ENCODE data around the gene ZDHHC16. TPM values are rescaled to one million over a fixed set of nuclear protein-coding genes. Genes with fewer than 3 reads are reported as not detected.

The ZDHHC16 gene
- total and polyA plus RNA-seq, 2 donors (not counting 1 experiment from before 2014, with no cell fraction given): 24.1 to 41.5 TPM

GRCh38 chr10:97485647-97486281 lies 39.8 kb downstream of the ZDHHC16 start:
- no peak overlapping the region for H3K4me3 Mint-ChIP-seq
- no peak overlapping the region for H2AFZ ChIP-seq (ENCODE audit: insufficient read depth, low read depth, low read length, poor library complexity, severe bottlenecking)
- peaks cover 12 to 23% of the 10 kb centered on the region in 2 experiments for H3K36me3 ChIP-seq (replicated peaks in 1 of 2; ENCODE audit: control extremely low read depth in 1 of 2, control insufficient read depth in 1 of 2, extremely low read depth in 1 of 2, insufficient read depth in 2 of 2, low read length in 1 of 2)
- 100% methylated on average over 1 of the region's 4 CpGs for WGBS (ENCODE audit: insufficient coverage)
- H3K9me3 ChIP-seq (ENCODE audit: control extremely low read depth in 1 of 3, control insufficient read depth in 2 of 3, insufficient read depth in 1 of 3, low read length in 2 of 3): no peaks in the 10 kb centered on the region
- ChIA-PET CTCF (no interaction called here), POLR2A (no interaction called here)
- peaks cover 52% of the 10 kb centered on the region for H4K20me1 ChIP-seq (ENCODE audit: control insufficient read depth, insufficient read depth, low read length, poor library complexity, severe bottlenecking)
- peaks cover 0 to 2% of the 10 kb centered on the region in 2 donors for H3K4me1 ChIP-seq (ENCODE audit: control insufficient read depth in 2 of 2, insufficient read depth in 2 of 2, low read length in 2 of 2)
- ATAC-seq (ENCODE audit: low read depth): no peak
- DNase-seq: no peak
- intact Hi-C loops (cut with micrococcal nuclease): no loop called here
- H3K27ac Mint-ChIP-seq: no peak overlapping the region
- no peaks in the 10 kb centered on the region for H3K27me3 Mint-ChIP-seq
- H3K4me1 Mint-ChIP-seq: peaks cover 14% of the 10 kb centered on the region
- H3K79me2 ChIP-seq (ENCODE audit: control insufficient read depth, insufficient read depth, low read length): peaks cover 62% of the 10 kb centered on the region
- no peak overlapping the region for H3K9ac ChIP-seq (ENCODE audit: low read length)
- H3K27me3 ChIP-seq (replicated peaks in 1 of 4; ENCODE audit: control extremely low read depth in 1 of 4, control insufficient read depth in 3 of 4, insufficient read depth in 4 of 4, low read length in 3 of 4): no peaks in the 10 kb centered on the region
- H3K9me3 Mint-ChIP-seq (ENCODE audit: insufficient read depth): no peaks in the 10 kb centered on the region
- H3K4me2 ChIP-seq (replicated peaks; ENCODE audit: low read depth, low read length, poor library complexity, severe bottlenecking): no peak overlapping the region
- no peak overlapping the region for H3K4me3 ChIP-seq (ENCODE audit: control extremely low read depth in 1 of 5, extremely low read depth in 1 of 5, insufficient read depth in 1 of 5, low read depth in 2 of 5, low read length in 4 of 5)
- no peak for TF ChIP-seq CTCF (IDR thresholded peaks at IDR 0.05)
- no peak for TF ChIP-seq EZH2 (IDR thresholded peaks at IDR 0.05; ENCODE audit: borderline replicate concordance, insufficient read depth, low read depth, low read length, poor library complexity, severe bottlenecking)
- no peak overlapping the region for H3K27ac ChIP-seq (ENCODE audit: low read length in 2 of 2)

GRCh38 chr10:97490592-97490991 lies 44.6 kb downstream of the ZDHHC16 start:
- no peak overlapping the region for H2AFZ ChIP-seq (ENCODE audit: insufficient read depth, low read depth, low read length, poor library complexity, severe bottlenecking)
- H3K9me3 Mint-ChIP-seq (ENCODE audit: insufficient read depth): no peaks in the 10 kb centered on the region
- H3K36me3 ChIP-seq (replicated peaks in 1 of 2; ENCODE audit: control extremely low read depth in 1 of 2, control insufficient read depth in 1 of 2, extremely low read depth in 1 of 2, insufficient read depth in 2 of 2, low read length in 1 of 2): peaks cover 0 to 11% of the 10 kb centered on the region in 2 experiments
- 82% methylated on average over 2 of the region's 2 CpGs for WGBS (ENCODE audit: insufficient coverage)
- H3K27ac ChIP-seq (ENCODE audit: low read length in 2 of 2): no peak overlapping the region
- ChIA-PET POLR2A (interaction anchor here (0.6 kb wide), 1 partner anchor 103 kb away, joined by 6 read pairs; no protein-coding TSS in a partner anchor), CTCF (interaction anchor here (1.5 kb wide), 1 partner anchor 26 kb away, joined by 6 read pairs; no protein-coding TSS in a partner anchor)
- H3K4me1 ChIP-seq (ENCODE audit: control insufficient read depth in 2 of 2, insufficient read depth in 2 of 2, low read length in 2 of 2): peaks cover 3 to 9% of the 10 kb centered on the region in 2 donors
- no peaks in the 10 kb centered on the region for H3K27me3 Mint-ChIP-seq
- H3K9ac ChIP-seq (ENCODE audit: low read length): no peak overlapping the region
- peaks cover 35% of the 10 kb centered on the region for H3K4me1 Mint-ChIP-seq
- no peak overlapping the region for H3K27ac Mint-ChIP-seq
- H4K20me1 ChIP-seq (ENCODE audit: control insufficient read depth, insufficient read depth, low read length, poor library complexity, severe bottlenecking): peaks cover 72% of the 10 kb centered on the region
- DNase-seq (no peak), ATAC-seq (ENCODE audit: low read depth) (no peak)
- no peak overlapping the region for H3K4me3 ChIP-seq (ENCODE audit: control extremely low read depth in 1 of 5, extremely low read depth in 1 of 5, insufficient read depth in 1 of 5, low read depth in 2 of 5, low read length in 4 of 5)
- TF ChIP-seq CTCF (IDR thresholded peaks at IDR 0.05): no peak
- TF ChIP-seq EZH2 (IDR thresholded peaks at IDR 0.05; ENCODE audit: borderline replicate concordance, insufficient read depth, low read depth, low read length, poor library complexity, severe bottlenecking): no peak
- H3K4me2 ChIP-seq (replicated peaks; ENCODE audit: low read depth, low read length, poor library complexity, severe bottlenecking): no peak overlapping the region
- no peaks in the 10 kb centered on the region for H3K9me3 ChIP-seq (ENCODE audit: control extremely low read depth in 1 of 3, control insufficient read depth in 2 of 3, insufficient read depth in 1 of 3, low read length in 2 of 3)
- no peak overlapping the region for H3K4me3 Mint-ChIP-seq
- peaks cover 97% of the 10 kb centered on the region for H3K79me2 ChIP-seq (ENCODE audit: control insufficient read depth, insufficient read depth, low read length)
- intact Hi-C loops (cut with micrococcal nuclease): no loop called here
- H3K27me3 ChIP-seq (replicated peaks in 1 of 4; ENCODE audit: control extremely low read depth in 1 of 4, control insufficient read depth in 3 of 4, insufficient read depth in 4 of 4, low read length in 3 of 4): no peaks in the 10 kb centered on the region

All from B cell (primary cell).